ENCODE measurements around the gene KDM4C. TPM values are rescaled to one million over a fixed set of nuclear protein-coding genes. Genes with fewer than 3 reads are reported as not detected.

The KDM4C gene
- total and polyA plus RNA-seq, 2 of the 4 experiments (the other 2 are of a cell fraction), result 11.8 to 23.8 TPM

GRCh38 chr9:7135735-7136134 is 378.0 kb downstream of the KDM4C start:
- Histone ChIP-seq H2BK120ac (ENCODE audit: low read depth, low read length) (no peak overlapping the region), H3K4me1 (ENCODE audit: control insufficient read depth, insufficient read depth, low read length) (no peaks in the 10 kb centered on the region; the same call in 1 of the 2 replicates), H3K9ac (ENCODE audit: low read depth, low read length) (no peak overlapping the region), H2AK5ac (ENCODE audit: low read depth, low read length) (no peak overlapping the region), H3K36me3 (ENCODE audit: control insufficient read depth, insufficient read depth, low read length) (peaks cover 2% of the 10 kb centered on the region; the same call in 1 of the 2 replicates), H3K79me1 (ENCODE audit: low read depth in 1 of 2, low read length in 2 of 2) (no peaks in the 10 kb centered on the region), H3K18ac (ENCODE audit: low read depth, low read length) (no peak overlapping the region), H2BK15ac (ENCODE audit: low read depth, low read length) (no peak overlapping the region), H3K4ac (ENCODE audit: low read depth, low read length) (no peak overlapping the region), H2BK20ac (ENCODE audit: low read depth, low read length) (no peak overlapping the region), H3K9me1 (ENCODE audit: insufficient read depth, low read length) (peaks cover 3% of the 10 kb centered on the region; the same call in 1 of the 2 replicates), H4K5ac (ENCODE audit: low read depth, low read length) (no peak overlapping the region), H3K23ac (ENCODE audit: low read depth, low read length) (no peak overlapping the region), H2AFZ (replicated peaks; ENCODE audit: low read length, poor library complexity) (no peak overlapping the region), H4K8ac (ENCODE audit: low read depth in 2 of 2, low read length in 2 of 2) (no peak overlapping the region), H2AK9ac (replicated peaks; ENCODE audit: low read depth, low read length, poor library complexity) (no peak overlapping the region), H3K9me3 (ENCODE audit: control insufficient read depth, insufficient read depth, low read length) (no peaks in the 10 kb centered on the region), H4K20me1 (ENCODE audit: insufficient read depth, low read length) (no peaks in the 10 kb centered on the region), H3K27ac (ENCODE audit: insufficient read depth, low read length) (no peak overlapping the region), H2BK5ac (ENCODE audit: low read depth, low read length, poor library complexity, severe bottlenecking) (no peak overlapping the region), H3K27me3 (ENCODE audit: control insufficient read depth, insufficient read depth, low read length) (no peaks in the 10 kb centered on the region), H3K56ac (ENCODE audit: extremely low read depth, insufficient read depth, low read length) (no peak overlapping the region), H4K91ac (ENCODE audit: insufficient read depth, low read depth, low read length) (no peak overlapping the region), H3K4me3 (ENCODE audit: insufficient read depth, low read depth, low read length) (no peak overlapping the region), H3K14ac (replicated peaks; ENCODE audit: low read depth, low read length) (no peak overlapping the region), H3K4me2 (ENCODE audit: low read depth, low read length) (no peak overlapping the region)
- WGBS, 2 experiments (ENCODE audit: extremely low coverage in 2 of 2, insufficient read length in 1 of 2), result no CpG with 5 or more reads among the region's 4 CpGs
- DNase-seq, result no peak
- dilution Hi-C loops (cut with HindIII; ENCODE audit: low sequenced_read_pairs, unreplicated experiment) (no loop called here), in situ Hi-C loops (cut with MboI; ENCODE audit: low sequenced_read_pairs) (no loop called here), intact Hi-C loops (cut with micrococcal nuclease) (no loop called here)
- ATAC-seq (ENCODE audit: low read depth), result no peak
- ChIA-PET POLR2A (ENCODE audit: unreplicated experiment) (no interaction called here), CTCF (interaction anchor here (1.0 kb wide), 1 partner anchor 14 kb away, joined by 3 read pairs; no protein-coding TSS in a partner anchor)
- no peak for TF ChIP-seq NFE2L2 (IDR thresholded peaks at IDR 0.05; ENCODE audit: low read depth, low read length)
- no peak for TF ChIP-seq USF2 (IDR thresholded peaks at IDR 0.05; ENCODE audit: low read depth, low read length)
- no peak for TF ChIP-seq RAD21 (IDR thresholded peaks at IDR 0.05; ENCODE audit: low read length)
- no peak for TF ChIP-seq ELK1 (IDR thresholded peaks at IDR 0.05; ENCODE audit: borderline replicate concordance, low read depth, low read length)
- no peak for TF ChIP-seq SMC3 (IDR thresholded peaks at IDR 0.05; ENCODE audit: low read depth, low read length)
- TF ChIP-seq FOS (IDR thresholded peaks at IDR 0.05; ENCODE audit: low read depth, low read length), result no peak
- no peak for TF ChIP-seq CTCF (conservative IDR thresholded peaks at IDR 0.05; ENCODE audit: low read depth, low read length)
- TF ChIP-seq MAZ (IDR thresholded peaks at IDR 0.05; ENCODE audit: borderline replicate concordance, low read depth, low read length), result no peak
- TF ChIP-seq RCOR1 (IDR thresholded peaks at IDR 0.05; ENCODE audit: insufficient replicate concordance, low read length), result no peak
- TF ChIP-seq CHD1 (IDR thresholded peaks at IDR 0.05; ENCODE audit: low read depth, low read length), result no peak
- TF ChIP-seq CEBPB (IDR thresholded peaks at IDR 0.05; ENCODE audit: low read depth, low read length), result no peak
- TF ChIP-seq RFX5 (IDR thresholded peaks at IDR 0.05; ENCODE audit: low read depth, low read length), result no peak
- TF ChIP-seq MXI1 (IDR thresholded peaks at IDR 0.05; ENCODE audit: borderline replicate concordance, low read depth, low read length), result no peak
- TF ChIP-seq MAFK (IDR thresholded peaks at IDR 0.05; ENCODE audit: low read depth, low read length), result no peak
- no TSS peak for BruUV-seq (replicated peaks)
